Measurements from ENCODE around the gene LHFPL2. TPM values are rescaled to one million over a fixed set of nuclear protein-coding genes. Genes with fewer than 3 reads are reported as not detected.
A peak's percentile ranks its signal among the peaks of the same experiment; 100 is the strongest.

LHFPL2 gene
- polyA plus RNA-seq, 4 donors: 48.9 to 52.1 (median 50.1) TPM

- no peak for DNase-seq (ENCODE audit: low read depth in 4 of 4, low spot score in 2 of 4)
These were observed 138.4 kb downstream of the LHFPL2 start for GRCh38 chr5:78509884-78510769.

- no peak for DNase-seq (ENCODE audit: low read depth in 4 of 4, low spot score in 2 of 4)
These were observed 139.3 kb downstream of the LHFPL2 start for GRCh38 chr5:78509145-78509865.

- DNase-seq (ENCODE audit: low read depth in 4 of 4, low spot score in 2 of 4): peak in 1 of 4 donors; percentile 39
These were observed 140.3 kb downstream of the LHFPL2 start for GRCh38 chr5:78508186-78508765.

GRCh38 chr5:78507531-78507930 is 141.0 kb downstream of the LHFPL2 start:
- DNase-seq (ENCODE audit: low read depth in 4 of 4, low spot score in 2 of 4): no peak

GRCh38 chr5:78506261-78507024 is 142.1 kb downstream of the LHFPL2 start:
- no peak for DNase-seq (ENCODE audit: low read depth in 4 of 4, low spot score in 2 of 4)

- no peak for DNase-seq (ENCODE audit: low read depth in 4 of 4, low spot score in 2 of 4)
These were observed 142.7 kb downstream of the LHFPL2 start for GRCh38 chr5:78505860-78506259.

GRCh38 chr5:78504704-78505677 is 143.6 kb downstream of the LHFPL2 start:
- DNase-seq (ENCODE audit: low read depth in 4 of 4, low spot score in 2 of 4): peak in 2 of 4 donors; percentile 68 to 77

GRCh38 chr5:78503958-78504653 is 144.5 kb downstream of the LHFPL2 start:
- DNase-seq (ENCODE audit: low read depth in 4 of 4, low spot score in 2 of 4): no peak

- DNase-seq (ENCODE audit: low read depth in 4 of 4, low spot score in 2 of 4): no peak
These were observed 146.9 kb downstream of the LHFPL2 start for GRCh38 chr5:78501411-78502352.

GRCh38 chr5:78500871-78501270 is 147.7 kb downstream of the LHFPL2 start:
- DNase-seq (ENCODE audit: low read depth in 4 of 4, low spot score in 2 of 4): no peak

- DNase-seq (ENCODE audit: low read depth in 4 of 4, low spot score in 2 of 4): no peak
These were observed 148.5 kb downstream of the LHFPL2 start for GRCh38 chr5:78500028-78500427.

- DNase-seq (ENCODE audit: low read depth in 4 of 4, low spot score in 2 of 4): no peak
These were observed 149.1 kb downstream of the LHFPL2 start for GRCh38 chr5:78499485-78499884.

GRCh38 chr5:78497573-78498533 is 150.7 kb downstream of the LHFPL2 start:
- no peak for DNase-seq (ENCODE audit: low read depth in 4 of 4, low spot score in 2 of 4)

GRCh38 chr5:78496373-78496772 is 152.2 kb downstream of the LHFPL2 start:
- no peak for DNase-seq (ENCODE audit: low read depth in 4 of 4, low spot score in 2 of 4)

- DNase-seq (ENCODE audit: low read depth in 4 of 4, low spot score in 2 of 4): no peak
These were observed 152.8 kb downstream of the LHFPL2 start for GRCh38 chr5:78495800-78496199.

GRCh38 chr5:78492650-78493049 is 155.9 kb downstream of the LHFPL2 start:
- no peak for DNase-seq (ENCODE audit: low read depth in 4 of 4, low spot score in 2 of 4)

- no peak for DNase-seq (ENCODE audit: low read depth in 4 of 4, low spot score in 2 of 4)
These were observed 156.3 kb downstream of the LHFPL2 start for GRCh38 chr5:78492224-78492623.
